Astrocyte of the spinal cord (primary cell): ENCODE data around the gene RCAN1.

Source experiments
- DNase-seq: peaks from one replicate; pipeline ENCODE4 v3.0.0; 2011; ENCODE audit warnings: low read depth, low spot score
- H3K4me3 ChIP-seq: 2 replicates; pipeline ENCODE4 v1.5.1; 2011; ENCODE audit warnings: low read depth, mild to moderate bottlenecking, low read length, moderate library complexity
- CTCF ChIP-seq: IDR thresholded peaks from 2 replicates; pipeline ENCODE4 v1.5.1; 2012; ENCODE audit warnings: low read depth, mild to moderate bottlenecking, low read length, inconsistent platforms
- in situ Hi-C: cut with HindIII; loops from 2 replicates; pipeline ENCODE4 v1.10.0; 2017; ENCODE audit warnings: low sequenced_read_pairs

Gene RCAN1

GRCh38 chr21:34594566-34595234, 20.2 kb downstream of the RCAN1 start:
- DNase-seq: no peak
- no peak for TF ChIP-seq CTCF
- no peak overlapping the region for H3K4me3 ChIP-seq
- in situ Hi-C loops: no loop called here

- no peak for DNase-seq
- no peak for TF ChIP-seq CTCF
- no peak overlapping the region for H3K4me3 ChIP-seq
- in situ Hi-C loops: no loop called here
Observed at GRCh38 chr21:34593954-34594531, 20.9 kb downstream of the RCAN1 start.

- in situ Hi-C loops: no loop called here
- no peak for DNase-seq
- no peak for TF ChIP-seq CTCF
- H3K4me3 ChIP-seq: no peak overlapping the region
Observed at GRCh38 chr21:34593423-34593822, 21.5 kb downstream of the RCAN1 start.

GRCh38 chr21:34592120-34592955, 22.6 kb downstream of the RCAN1 start:
- no peak for DNase-seq
- H3K4me3 ChIP-seq: no peak overlapping the region
- TF ChIP-seq CTCF: no peak
- in situ Hi-C loops: no loop called here

GRCh38 chr21:34590520-34590919, 24.4 kb downstream of the RCAN1 start:
- in situ Hi-C loops: no loop called here
- no peak for TF ChIP-seq CTCF
- DNase-seq: no peak
- no peak overlapping the region for H3K4me3 ChIP-seq

- TF ChIP-seq CTCF: no peak
- H3K4me3 ChIP-seq: no peak overlapping the region
- DNase-seq: no peak
- in situ Hi-C loops: no loop called here
Observed at GRCh38 chr21:34589511-34590282, 25.2 kb downstream of the RCAN1 start.
